SHP77 treated with DMSO at 0.1 percent for 48 hours (cell line): Measurements from ENCODE around the gene SERP2.

ENCODE experiments used
- DNase-seq: peaks from one replicate; lab custom pipeline; 2025; lab: John Stamatoyannopoulos, UW

Gene SERP2

GRCh38 chr13:44359983-44360375, 13.6 kb upstream of the SERP2 start:
- DNase-seq = no peak

- DNase-seq = no peak
Observed at GRCh38 chr13:44362394-44363040, 11.1 kb upstream of the SERP2 start.

- no peak for DNase-seq
Observed at GRCh38 chr13:44363631-44364344, 9.8 kb upstream of the SERP2 start.

- no peak for DNase-seq
Observed at GRCh38 chr13:44364345-44365000, 9.2 kb upstream of the SERP2 start.

GRCh38 chr13:44365008-44365407, 8.6 kb upstream of the SERP2 start:
- no peak for DNase-seq

- no peak for DNase-seq
Observed at GRCh38 chr13:44365899-44366298, 7.7 kb upstream of the SERP2 start.

- DNase-seq = no peak
Observed at GRCh38 chr13:44368062-44368591, 5.5 kb upstream of the SERP2 start.

GRCh38 chr13:44368599-44369368, 4.8 kb upstream of the SERP2 start:
- peak; percentile 14 for DNase-seq

GRCh38 chr13:44371421-44371820, 2.2 kb upstream of the SERP2 start:
- DNase-seq = no peak

GRCh38 chr13:44373247-44373600, 400 bp upstream of the SERP2 start:
- DNase-seq = no peak

- no peak for DNase-seq
Observed at GRCh38 chr13:44374348-44374712, 706 bp downstream of the SERP2 start.

GRCh38 chr13:44378277-44378676, 4.7 kb downstream of the SERP2 start:
- no peak for DNase-seq

- DNase-seq = no peak
Observed at GRCh38 chr13:44379885-44380284, 6.3 kb downstream of the SERP2 start.

- DNase-seq = no peak
Observed at GRCh38 chr13:44380404-44381165, 7.0 kb downstream of the SERP2 start.

GRCh38 chr13:44382635-44383145, 9.1 kb downstream of the SERP2 start:
- DNase-seq = no peak

- DNase-seq = no peak
Observed at GRCh38 chr13:44383945-44384344, 10.3 kb downstream of the SERP2 start.

GRCh38 chr13:44384778-44385177, 11.2 kb downstream of the SERP2 start:
- no peak for DNase-seq

GRCh38 chr13:44385401-44385800, 11.8 kb downstream of the SERP2 start:
- DNase-seq = no peak

- DNase-seq = no peak
Observed at GRCh38 chr13:44385847-44386246, 12.2 kb downstream of the SERP2 start.

- no peak for DNase-seq
Observed at GRCh38 chr13:44386913-44387556, 13.4 kb downstream of the SERP2 start.
